HG02588 (cell line): Measurements from ENCODE around the gene SLC24A5.

Source experiments
- ATAC-seq: cut with Tn5 transposase; IDR thresholded peaks from one replicate; pipeline ENCODE4 v1.9.1; 2021; ENCODE audit warnings: mild to moderate bottlenecking, moderate library complexity; ENCODE audit not compliant: unreplicated experiment

Gene SLC24A5

DNA sequence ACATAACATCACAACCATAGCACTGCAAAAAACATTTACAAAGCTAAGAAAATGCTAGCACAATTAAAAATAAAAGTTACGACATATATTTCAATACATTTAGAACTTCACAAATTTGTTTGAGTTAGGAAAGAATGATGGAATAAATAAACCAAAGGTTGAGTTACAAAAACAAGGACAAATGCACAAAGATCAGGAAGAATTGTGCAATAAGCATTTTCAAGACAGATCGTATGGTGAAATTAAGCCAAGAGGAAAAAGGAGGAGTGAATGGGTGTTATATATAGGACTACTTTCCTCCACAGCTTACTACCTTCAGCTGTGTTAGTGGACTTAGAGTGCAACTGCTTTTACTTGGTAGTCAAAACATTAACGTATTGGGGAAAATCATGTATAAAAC is 64.7 kb downstream of the SLC24A5 start:
- no peak for ATAC-seq

DNA sequence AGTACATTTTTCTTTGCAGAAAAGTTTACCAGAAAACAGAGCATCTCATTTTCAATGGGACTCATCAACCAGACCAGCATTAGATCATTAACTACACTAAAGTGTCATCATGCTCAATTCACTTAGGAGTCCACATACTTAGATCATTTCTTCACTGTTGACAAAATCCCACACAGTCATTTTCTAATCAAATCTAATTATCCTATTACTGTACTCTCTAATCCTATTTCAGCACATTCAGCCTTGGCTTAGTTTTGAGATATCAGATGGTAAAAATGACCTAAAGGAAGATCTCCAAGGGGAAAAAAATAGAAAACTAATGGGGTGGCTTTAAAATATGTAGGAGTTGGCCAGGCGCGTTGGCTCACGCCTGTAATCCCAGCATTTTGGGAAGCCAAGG is 65.5 kb downstream of the SLC24A5 start:
- ATAC-seq, result no peak

DNA sequence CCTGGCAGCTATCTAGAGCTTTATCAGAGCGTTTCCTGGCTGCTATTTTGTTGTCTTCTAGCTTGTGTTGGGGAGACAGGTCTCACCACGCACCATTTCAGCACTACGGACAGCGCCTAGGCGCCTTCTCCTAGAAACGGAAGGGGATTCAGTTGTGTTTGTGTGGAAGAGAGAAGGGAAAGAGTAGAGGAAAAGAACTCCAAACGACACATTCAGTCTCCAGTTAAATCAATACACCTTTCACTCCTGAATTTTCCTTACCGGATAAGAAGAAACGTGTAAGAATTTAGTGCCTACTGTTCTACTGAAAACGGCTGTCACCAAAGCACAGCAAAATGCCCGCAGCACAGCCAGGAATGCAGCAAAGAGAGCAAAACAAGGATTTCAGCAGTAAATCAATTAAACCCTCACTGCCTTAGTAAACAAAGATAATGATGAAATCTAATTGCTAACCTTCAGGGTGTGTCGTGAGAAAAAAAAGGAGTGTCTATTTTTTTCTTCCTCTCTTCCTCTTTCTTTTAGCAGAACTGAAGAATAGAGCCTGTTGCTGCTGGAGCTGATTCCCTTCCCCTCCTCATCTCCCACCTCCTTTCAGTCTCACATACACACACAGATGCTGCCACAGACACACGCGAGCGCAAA is 70.3 kb downstream of the SLC24A5 start:
- no peak for ATAC-seq

DNA sequence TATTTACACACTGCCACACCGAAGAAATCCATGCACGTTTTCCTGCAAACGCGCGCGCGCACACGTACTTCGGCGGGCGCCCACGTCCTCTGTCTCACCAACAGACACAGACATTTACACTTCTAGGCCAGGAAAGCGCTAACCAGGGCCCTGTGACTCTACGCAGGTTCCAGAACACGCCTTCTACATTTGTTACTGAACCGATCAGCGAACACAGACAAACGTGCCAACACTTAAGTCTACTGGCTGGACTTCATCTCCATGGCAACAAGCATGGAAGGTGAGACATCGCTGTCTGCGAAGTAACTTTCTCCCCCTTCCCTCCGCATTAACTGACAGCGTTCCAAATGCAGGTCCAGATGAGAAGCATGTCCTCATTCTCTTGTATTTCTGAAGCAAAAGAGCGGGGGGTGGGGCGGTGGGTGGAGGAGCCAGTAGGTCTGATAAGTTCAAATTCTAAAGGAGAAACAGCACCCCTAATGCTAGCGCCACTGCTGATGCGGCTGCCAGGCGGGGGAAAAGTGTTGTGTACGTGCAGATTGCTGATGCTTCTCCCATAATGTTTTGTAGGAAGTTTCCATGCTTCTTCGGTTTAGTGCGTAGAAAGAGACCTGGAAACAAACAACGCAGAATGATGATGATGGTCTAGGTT is 70.9 kb downstream of the SLC24A5 start, which contains the start of gene CTXN2:
CTXN2 (plus strand) TSS at position 92 of the 652 bp plus-strand sequence. CDS start 9,636 bp downstream, outside the sequence.
- no peak for ATAC-seq
